Ishikawa (cell line): Measurements from ENCODE around the gene ACSM2B.

Source experiments
- CEBPB ChIP-seq: IDR thresholded peaks from 2 replicates; pipeline ENCODE4 v1.6.1; 2012
- CREB1 ChIP-seq: IDR thresholded peaks from 2 replicates; pipeline ENCODE4 v1.6.1; 2012; ENCODE audit warnings: low read depth
- EGR1 ChIP-seq: IDR thresholded peaks from 2 replicates; pipeline ENCODE4 v1.6.1; 2012
- EP300 ChIP-seq: IDR thresholded peaks from 2 replicates; pipeline ENCODE4 v1.6.1; 2012; ENCODE audit warnings: borderline replicate concordance
- FOXM1 ChIP-seq: IDR thresholded peaks from 2 replicates; pipeline ENCODE4 v1.6.1; 2012; ENCODE audit warnings: low read depth, borderline replicate concordance
- MAX ChIP-seq: IDR thresholded peaks from 2 replicates; pipeline ENCODE4 v1.6.1; 2012
- NFIC ChIP-seq: IDR thresholded peaks from 2 replicates; pipeline ENCODE4 v1.6.1; 2012
- RAD21 ChIP-seq: IDR thresholded peaks from 2 replicates; pipeline ENCODE4 v1.6.1; 2012; ENCODE audit warnings: low read depth
- TAF1 ChIP-seq: IDR thresholded peaks from 2 replicates; pipeline ENCODE4 v1.6.1; 2012; ENCODE audit warnings: low read depth, mild to moderate bottlenecking
- TCF12 ChIP-seq: IDR thresholded peaks from 2 replicates; pipeline ENCODE4 v1.6.1; 2012; ENCODE audit warnings: low read depth
- TEAD4 ChIP-seq: IDR thresholded peaks from 2 replicates; pipeline ENCODE4 v1.6.1; 2012
- YY1 ChIP-seq: IDR thresholded peaks from 2 replicates; pipeline ENCODE4 v1.6.1; 2012; ENCODE audit warnings: low read depth
- ZBTB7A ChIP-seq: IDR thresholded peaks from 2 replicates; pipeline ENCODE4 v1.6.1; 2012; ENCODE audit warnings: low read depth
- TF ChIP-seq, protein P1 (sequence below): IDR thresholded peaks from 2 replicates; pipeline ENCODE4 v1.6.1; 2012
- TF ChIP-seq, protein P2 (sequence below): IDR thresholded peaks from 2 replicates; pipeline ENCODE4 v1.6.1; 2012; ENCODE audit warnings: low read depth, mild to moderate bottlenecking

Gene ACSM2B

GRCh38 chr16:20611350-20611902 is 35.3 kb upstream of the ACSM2B start:
- TF ChIP-seq MAX (no peak), TAF1 (no peak), EP300 (no peak), NFIC (no peak), CREB1 (no peak), CEBPB (no peak), EGR1 (no peak), ZBTB7A (no peak), RAD21 (no peak), FOXM1 (no peak)
- TF ChIP-seq, protein P1, sequence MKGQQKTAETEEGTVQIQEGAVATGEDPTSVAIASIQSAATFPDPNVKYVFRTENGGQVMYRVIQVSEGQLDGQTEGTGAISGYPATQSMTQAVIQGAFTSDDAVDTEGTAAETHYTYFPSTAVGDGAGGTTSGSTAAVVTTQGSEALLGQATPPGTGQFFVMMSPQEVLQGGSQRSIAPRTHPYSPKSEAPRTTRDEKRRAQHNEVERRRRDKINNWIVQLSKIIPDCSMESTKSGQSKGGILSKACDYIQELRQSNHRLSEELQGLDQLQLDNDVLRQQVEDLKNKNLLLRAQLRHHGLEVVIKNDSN: no peak
- TF ChIP-seq, protein P2, sequence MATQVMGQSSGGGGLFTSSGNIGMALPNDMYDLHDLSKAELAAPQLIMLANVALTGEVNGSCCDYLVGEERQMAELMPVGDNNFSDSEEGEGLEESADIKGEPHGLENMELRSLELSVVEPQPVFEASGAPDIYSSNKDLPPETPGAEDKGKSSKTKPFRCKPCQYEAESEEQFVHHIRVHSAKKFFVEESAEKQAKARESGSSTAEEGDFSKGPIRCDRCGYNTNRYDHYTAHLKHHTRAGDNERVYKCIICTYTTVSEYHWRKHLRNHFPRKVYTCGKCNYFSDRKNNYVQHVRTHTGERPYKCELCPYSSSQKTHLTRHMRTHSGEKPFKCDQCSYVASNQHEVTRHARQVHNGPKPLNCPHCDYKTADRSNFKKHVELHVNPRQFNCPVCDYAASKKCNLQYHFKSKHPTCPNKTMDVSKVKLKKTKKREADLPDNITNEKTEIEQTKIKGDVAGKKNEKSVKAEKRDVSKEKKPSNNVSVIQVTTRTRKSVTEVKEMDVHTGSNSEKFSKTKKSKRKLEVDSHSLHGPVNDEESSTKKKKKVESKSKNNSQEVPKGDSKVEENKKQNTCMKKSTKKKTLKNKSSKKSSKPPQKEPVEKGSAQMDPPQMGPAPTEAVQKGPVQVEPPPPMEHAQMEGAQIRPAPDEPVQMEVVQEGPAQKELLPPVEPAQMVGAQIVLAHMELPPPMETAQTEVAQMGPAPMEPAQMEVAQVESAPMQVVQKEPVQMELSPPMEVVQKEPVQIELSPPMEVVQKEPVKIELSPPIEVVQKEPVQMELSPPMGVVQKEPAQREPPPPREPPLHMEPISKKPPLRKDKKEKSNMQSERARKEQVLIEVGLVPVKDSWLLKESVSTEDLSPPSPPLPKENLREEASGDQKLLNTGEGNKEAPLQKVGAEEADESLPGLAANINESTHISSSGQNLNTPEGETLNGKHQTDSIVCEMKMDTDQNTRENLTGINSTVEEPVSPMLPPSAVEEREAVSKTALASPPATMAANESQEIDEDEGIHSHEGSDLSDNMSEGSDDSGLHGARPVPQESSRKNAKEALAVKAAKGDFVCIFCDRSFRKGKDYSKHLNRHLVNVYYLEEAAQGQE: no peak

DNA sequence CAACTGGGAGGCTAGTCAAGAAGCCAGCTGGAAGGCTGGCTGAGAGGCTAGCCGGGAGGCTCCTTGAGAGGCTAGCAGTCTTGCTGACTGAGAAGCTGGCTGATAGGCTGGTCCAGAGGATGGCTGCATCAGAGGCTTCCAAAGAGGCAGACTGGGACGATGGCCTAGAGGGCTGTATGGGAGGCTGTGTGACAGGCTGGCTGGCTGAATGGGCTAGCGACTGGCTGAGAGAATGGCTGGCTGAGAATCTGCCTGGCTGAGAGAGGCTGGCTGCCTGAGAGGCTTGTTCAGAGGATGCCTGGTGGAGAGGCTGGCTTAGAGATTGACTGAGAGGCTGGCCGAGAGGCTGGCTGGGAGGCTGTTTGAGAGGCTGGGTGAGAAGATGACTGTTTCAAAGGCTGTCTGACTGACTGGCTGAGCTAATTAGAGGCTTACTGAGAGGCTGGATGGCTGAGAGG is 34.8 kb upstream of the ACSM2B start:
- TF ChIP-seq, protein P1: no peak
- TF ChIP-seq YY1 (no peak), CREB1 (no peak), NFIC (no peak), ZBTB7A (no peak), CEBPB (no peak), TCF12 (no peak), TEAD4 (no peak), TAF1 (no peak), MAX (no peak), RAD21 (no peak), EP300 (no peak), EGR1 (no peak)

DNA sequence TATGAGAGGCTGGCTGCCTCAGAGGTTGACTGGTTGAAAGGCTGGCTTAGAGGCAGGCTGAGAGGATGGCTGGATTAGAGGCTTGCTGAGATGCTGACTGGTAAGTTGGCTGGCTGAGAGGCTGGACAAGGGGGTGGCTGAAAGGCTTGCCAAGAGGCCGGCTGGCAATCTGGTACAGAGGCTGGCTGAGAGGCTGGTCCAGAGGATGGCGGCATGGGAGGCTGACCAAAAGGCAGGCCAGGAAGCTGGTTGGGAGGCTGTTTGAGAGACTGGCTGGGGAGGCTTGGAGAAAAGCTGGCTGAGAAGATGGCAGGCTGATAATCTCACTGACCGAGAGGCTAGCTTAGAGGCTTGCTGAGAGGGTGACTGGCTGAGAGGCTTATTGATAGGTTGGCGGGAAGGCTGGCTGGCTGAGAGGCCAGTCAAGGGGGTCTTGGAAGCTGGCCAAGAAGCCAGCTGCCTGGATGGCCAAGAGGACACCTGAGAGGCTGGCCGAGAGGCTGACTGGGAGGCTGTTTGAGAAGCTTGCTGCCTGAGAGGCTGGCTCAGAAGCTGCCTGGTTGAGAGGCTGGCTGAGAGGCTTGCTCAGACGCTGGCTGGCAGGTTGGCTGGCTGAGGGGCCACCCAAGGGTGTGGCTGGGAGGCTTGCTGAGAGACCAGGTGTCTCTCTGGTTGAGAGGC is 34.2 kb upstream of the ACSM2B start:
- TF ChIP-seq CREB1 (no peak), FOXM1 (no peak), CEBPB (no peak), ZBTB7A (no peak), MAX (no peak), EP300 (no peak), TEAD4 (no peak), RAD21 (no peak), YY1 (no peak), EGR1 (no peak), TAF1 (no peak), TCF12 (no peak)
- TF ChIP-seq, protein P1: no peak
- TF ChIP-seq, protein P2: no peak

GRCh38 chr16:20602205-20602604 is 26.0 kb upstream of the ACSM2B start:
- peak; percentile 73 for TF ChIP-seq RAD21

- TF ChIP-seq RAD21 (no peak), TAF1 (no peak), MAX (no peak)
- TF ChIP-seq, protein P2: peak; percentile 86
These were observed 22.8 kb upstream of the ACSM2B start for GRCh38 chr16:20598832-20599469.
